Tibial nerve (tissue), 4 donors: ENCODE results near the gene SARM1. TPM values are rescaled to one million over a fixed set of nuclear protein-coding genes. Genes with fewer than 3 reads are reported as not detected.
"Not testable (repeated sequence)": the region's sequence is repeated elsewhere in the genome, so short reads cannot be mapped to it uniquely, and the experiment has no call there.

Experiments used
- DNase-seq, 2 donors: peaks; one replicate each; pipeline ENCODE4 v3.0.0-alpha.2; 2019; ENCODE audit warnings: low spot score in 2 of 2
- H3K27ac ChIP-seq, 4 donors: fragments of 200-600 bp; sonication (generic) in 3 of 4; one replicate each; pipeline ENCODE4 v1.5.1; 2017 to 2019; ENCODE audit warnings: mild to moderate bottlenecking in 1 of 4
- H3K27me3 ChIP-seq, 2 donors: fragments of 200-600 bp; sonication (generic) in 1 of 2; one replicate each; pipeline versions ENCODE4 v1.5.1 to v1.6.0; 2017 to 2019
- H3K36me3 ChIP-seq, 3 donors: fragments of 200-600 bp; sonication (generic); one replicate each; pipeline ENCODE4 v1.5.1; 2018 to 2019
- H3K4me1 ChIP-seq, 4 donors: fragments of 200-600 bp; sonication (generic) in 3 of 4; one replicate each; pipeline ENCODE4 v1.5.1; 2017 to 2019
- H3K4me3 ChIP-seq, 4 donors: fragments of 200-600 bp; sonication (generic) in 3 of 4; one replicate each; pipeline ENCODE4 v1.5.1; 2017 to 2019; ENCODE audit warnings: mild to moderate bottlenecking in 1 of 4, moderate library complexity in 1 of 4
- H3K9me3 ChIP-seq, 4 donors: fragments of 200-600 bp; sonication (generic) in 3 of 4; one replicate each; pipeline ENCODE4 v1.5.1; 2017 to 2019
- CTCF ChIP-seq, 5 experiments: fragments of 200-600 bp in 3 of 5; fragments of 450-650 bp in 2 of 5; sonication (generic) in 3 of 5; IDR thresholded peaks; one replicate each; pipeline ENCODE4 v1.5.1; 2016 to 2019; ENCODE audit warnings: antibody characterized with exemption in 5 of 5, mild to moderate bottlenecking in 3 of 5, moderate library complexity in 2 of 5
- EP300 ChIP-seq, 2 donors: sonication (generic); formaldehyde crosslinking; IDR thresholded peaks; one replicate each; pipeline ENCODE4 v1.6.1; 2017; ENCODE audit warnings: antibody characterized with exemption in 2 of 2, mild to moderate bottlenecking in 1 of 2
- POLR2A ChIP-seq, 2 donors: fragments of 450-650 bp; IDR thresholded peaks; one replicate each; pipeline ENCODE4 v1.6.1; 2017; ENCODE audit warnings: antibody characterized with exemption in 2 of 2, mild to moderate bottlenecking in 2 of 2, moderate library complexity in 2 of 2
- WGBS, 2 donors: methylation state at CpG; one replicate each; pipeline ENCODE4 v1.1.5; 2018; 5-methylcytosine and 5-hydroxymethylcytosine counted together
- total RNA-seq, 4 donors: library from RNA; depleted of rRNA; stranded (reverse); fragments of >200 nt; gene quantifications; one replicate each; pipeline ENCODE4 v1.1.0, GENCODE V29; 2016

SARM1 gene
- total RNA-seq, 4 donors from 2014 or later, result 5.4 to 18.6 (median 13.8) TPM

GRCh38 chr17:28335959-28336871 is 35.3 kb upstream of the SARM1 start:
- DNase-seq, result peak in 1 of 2 donors; percentile 33
- H3K4me1 ChIP-seq, result peaks cover 3 to 56% (median 21%) of the 10 kb centered on the region in 4 donors

GRCh38 chr17:28338056-28338768 is 33.3 kb upstream of the SARM1 start:
- no peak overlapping the region for H3K4me3 ChIP-seq
- H3K4me1 ChIP-seq, result peaks cover 3 to 46% (median 20%) of the 10 kb centered on the region in 4 donors
- H3K27ac ChIP-seq, result peak overlapping the region in 2 of 4 donors; percentile 39 to 43
- H3K27me3 ChIP-seq, result no peaks in the 10 kb centered on the region
- 69% methylated on average over 5 of the region's 5 CpGs for WGBS, 2 donors
- peaks cover 7 to 48% (median 14%) of the 10 kb centered on the region in 3 donors for H3K36me3 ChIP-seq
- TF ChIP-seq CTCF (IDR thresholded peaks at IDR 0.05) (no peak), POLR2A (IDR thresholded peaks at IDR 0.05) (no peak), EP300 (IDR thresholded peaks at IDR 0.05) (no peak)
- DNase-seq, result no peak
- H3K9me3 ChIP-seq, result no peaks in the 10 kb centered on the region

More at GRCh38 chr17:28335959-28336871, 35.3 kb upstream of the SARM1 start:
- 6 to 7% methylated on average over 29 of the region's 29 CpGs for WGBS, 2 donors
- Histone ChIP-seq H3K36me3 (peaks cover 3 to 38% (median 4%) of the 10 kb centered on the region in 3 donors), H3K9me3 (no peaks in the 10 kb centered on the region), H3K27me3 (no peaks in the 10 kb centered on the region), H3K4me3 (peak overlapping the region; percentile 60 to 97 (median 78)), H3K27ac (peak overlapping the region; percentile 89 to 99 (median 98))
- TF ChIP-seq EP300 (IDR thresholded peaks at IDR 0.05) (no peak), POLR2A (IDR thresholded peaks at IDR 0.05) (no peak), CTCF (IDR thresholded peaks at IDR 0.05) (no peak)

- WGBS, 2 donors, result 85 to 90% methylated on average over 8 of the region's 8 CpGs
- H3K27ac ChIP-seq, result peak overlapping the region in 1 of 4 donors; percentile 39
- not testable (repeated sequence) for H3K27me3 ChIP-seq, DNase-seq, H3K9me3 ChIP-seq, H3K4me3 ChIP-seq
- peaks cover 10 to 54% (median 17%) of the 10 kb centered on the region in 3 donors for H3K36me3 ChIP-seq
- peaks cover 3 to 40% (median 17%) of the 10 kb centered on the region in 4 donors for H3K4me1 ChIP-seq
Measured at GRCh38 chr17:28338769-28339212, 32.7 kb upstream of the SARM1 start.

GRCh38 chr17:28339431-28339830 is 32.1 kb upstream of the SARM1 start:
- H3K36me3 ChIP-seq, result peaks cover 10 to 60% (median 21%) of the 10 kb centered on the region in 3 donors
- 87 to 93% methylated on average over 15 of the region's 15 CpGs for WGBS, 2 donors

More at GRCh38 chr17:28339431-28339830, 32.1 kb upstream of the SARM1 start:
- H3K4me1 ChIP-seq, result peaks cover 0 to 34% (median 12%) of the 10 kb centered on the region in 4 donors
- H3K9me3 ChIP-seq, result no peaks in the 10 kb centered on the region
- H3K4me3 ChIP-seq, result no peak overlapping the region
- no peak overlapping the region for H3K27ac ChIP-seq
- DNase-seq, result no peak
- H3K27me3 ChIP-seq, result no peaks in the 10 kb centered on the region
- no peak for TF ChIP-seq POLR2A (IDR thresholded peaks at IDR 0.05)
- no peak for TF ChIP-seq CTCF (IDR thresholded peaks at IDR 0.05)
- no peak for TF ChIP-seq EP300 (IDR thresholded peaks at IDR 0.05)
